SW 1271 (cell line): ENCODE results near the gene PMF1.

Source experiments
- DNase-seq, 2 experiments: peaks; one replicate each; lab custom pipeline; 2025; lab: John Stamatoyannopoulos, UW

The PMF1 gene

GRCh38 chr1:156236164-156236563, 23.4 kb downstream of the PMF1 start:
- no peak for DNase-seq

- no peak for DNase-seq
Observed at GRCh38 chr1:156238248-156238647, 25.4 kb downstream of the PMF1 start.

GRCh38 chr1:156241311-156241811, 28.6 kb downstream of the PMF1 start:
- DNase-seq = no peak

- no peak for DNase-seq
Observed at GRCh38 chr1:156241926-156242325, 29.1 kb downstream of the PMF1 start, which contains the start of gene BGLAP. Gene BGLAP, plus strand, starts transcription at chr1:156242184. Its CDS starts 48 bp downstream, at chr1:156242232.

GRCh38 chr1:156242738-156243137, 29.9 kb downstream of the PMF1 start:
- DNase-seq = no peak

GRCh38 chr1:156244126-156244525, 31.3 kb downstream of the PMF1 start:
- DNase-seq = no peak

GRCh38 chr1:156244712-156245111, 31.9 kb downstream of the PMF1 start:
- no peak for DNase-seq

GRCh38 chr1:156245451-156246232, 32.8 kb downstream of the PMF1 start:
- no peak for DNase-seq

- DNase-seq = no peak
Observed at GRCh38 chr1:156246241-156246780, 33.5 kb downstream of the PMF1 start.

GRCh38 chr1:156246781-156247459, 34.1 kb downstream of the PMF1 start:
- DNase-seq = no peak

GRCh38 chr1:156247460-156248322, 34.9 kb downstream of the PMF1 start, which contains the start of gene PAQR6:
Gene PAQR6, minus strand, starts transcription at chr1:156248056. Its CDS starts 1,325 bp downstream, at chr1:156246731.
- DNase-seq = no peak

GRCh38 chr1:156248323-156248683, 35.5 kb downstream of the PMF1 start:
- no peak for DNase-seq

- DNase-seq = no peak
Observed at GRCh38 chr1:156249593-156249992, 36.8 kb downstream of the PMF1 start.

GRCh38 chr1:156251527-156251926, 38.7 kb downstream of the PMF1 start:
- no peak for DNase-seq

- no peak for DNase-seq
Observed at GRCh38 chr1:156253634-156254033, 40.8 kb downstream of the PMF1 start.

GRCh38 chr1:156257711-156258110, 44.9 kb downstream of the PMF1 start:
- no peak for DNase-seq

GRCh38 chr1:156258859-156259258, 46.1 kb downstream of the PMF1 start:
- DNase-seq = no peak

GRCh38 chr1:156259805-156260204, 47.0 kb downstream of the PMF1 start:
- no peak for DNase-seq

- DNase-seq = no peak
Observed at GRCh38 chr1:156260896-156261295, 48.1 kb downstream of the PMF1 start.

- peak in 1 of 2 experiments; percentile 8 for DNase-seq
Observed at GRCh38 chr1:156262461-156263287, 49.9 kb downstream of the PMF1 start.

GRCh38 chr1:156263288-156263655, 50.5 kb downstream of the PMF1 start:
- no peak for DNase-seq
